Peyer's patch (tissue), 4 donors: ENCODE data around the gene TLK2. TPM values are rescaled to one million over a fixed set of nuclear protein-coding genes. Genes with fewer than 3 reads are reported as not detected.

ENCODE experiments used
- DNase-seq, 3 donors: peaks; one replicate each; pipeline ENCODE4 v3.0.0-alpha.2; 2017 to 2019
- H3K27ac ChIP-seq, 4 donors: fragments of 200-600 bp; sonication (generic); one replicate each; pipeline ENCODE4 v1.5.1; 2016 to 2019
- H3K27me3 ChIP-seq, 2 donors: fragments of 200-600 bp; sonication (generic); one replicate each; pipeline ENCODE4 v1.5.1; 2019
- H3K36me3 ChIP-seq, 3 donors: fragments of 200-600 bp; sonication (generic); one replicate each; pipeline ENCODE4 v1.5.1; 2016 to 2019
- H3K4me1 ChIP-seq, 4 donors: fragments of 200-600 bp; sonication (generic); one replicate each; pipeline ENCODE4 v1.5.1; 2016 to 2019
- H3K4me3 ChIP-seq, 4 donors: fragments of 200-600 bp; sonication (generic); 1 replicate in 3 of 4; 2 replicates in 1 of 4; pipeline ENCODE4 v1.5.1; 2016 to 2019; ENCODE audit warnings: mild to moderate bottlenecking in 1 of 4
- H3K9me3 ChIP-seq, 4 donors: fragments of 200-600 bp; sonication (generic); one replicate each; pipeline ENCODE4 v1.5.1; 2016 to 2019; ENCODE audit warnings: mild to moderate bottlenecking in 1 of 4
- POLR2A ChIP-seq, 2 donors: fragments of 450-650 bp; IDR thresholded peaks; one replicate each; pipeline ENCODE4 v1.5.1; 2017; ENCODE audit warnings: antibody characterized with exemption in 2 of 2, mild to moderate bottlenecking in 2 of 2, moderate library complexity in 2 of 2
- total RNA-seq, 4 donors: library from RNA; depleted of rRNA; stranded (reverse); fragments of >200 nt; gene quantifications; one replicate each; pipeline ENCODE4 v1.1.0, GENCODE V29; 2016
- TF ChIP-seq, protein P1 (sequence below), 6 experiments: fragments of 450-650 bp in 4 of 6; fragments of 200-600 bp in 2 of 6; sonication (generic) in 1 of 6; IDR thresholded peaks; one replicate each; pipeline ENCODE4 v1.5.1; 2017 to 2019; ENCODE audit warnings: antibody characterized with exemption in 6 of 6, mild to moderate bottlenecking in 3 of 6, moderate library complexity in 1 of 6

The TLK2 gene
- total RNA-seq, 4 donors from 2014 or later = 33.8 to 65.2 (median 49.3) TPM

DNA sequence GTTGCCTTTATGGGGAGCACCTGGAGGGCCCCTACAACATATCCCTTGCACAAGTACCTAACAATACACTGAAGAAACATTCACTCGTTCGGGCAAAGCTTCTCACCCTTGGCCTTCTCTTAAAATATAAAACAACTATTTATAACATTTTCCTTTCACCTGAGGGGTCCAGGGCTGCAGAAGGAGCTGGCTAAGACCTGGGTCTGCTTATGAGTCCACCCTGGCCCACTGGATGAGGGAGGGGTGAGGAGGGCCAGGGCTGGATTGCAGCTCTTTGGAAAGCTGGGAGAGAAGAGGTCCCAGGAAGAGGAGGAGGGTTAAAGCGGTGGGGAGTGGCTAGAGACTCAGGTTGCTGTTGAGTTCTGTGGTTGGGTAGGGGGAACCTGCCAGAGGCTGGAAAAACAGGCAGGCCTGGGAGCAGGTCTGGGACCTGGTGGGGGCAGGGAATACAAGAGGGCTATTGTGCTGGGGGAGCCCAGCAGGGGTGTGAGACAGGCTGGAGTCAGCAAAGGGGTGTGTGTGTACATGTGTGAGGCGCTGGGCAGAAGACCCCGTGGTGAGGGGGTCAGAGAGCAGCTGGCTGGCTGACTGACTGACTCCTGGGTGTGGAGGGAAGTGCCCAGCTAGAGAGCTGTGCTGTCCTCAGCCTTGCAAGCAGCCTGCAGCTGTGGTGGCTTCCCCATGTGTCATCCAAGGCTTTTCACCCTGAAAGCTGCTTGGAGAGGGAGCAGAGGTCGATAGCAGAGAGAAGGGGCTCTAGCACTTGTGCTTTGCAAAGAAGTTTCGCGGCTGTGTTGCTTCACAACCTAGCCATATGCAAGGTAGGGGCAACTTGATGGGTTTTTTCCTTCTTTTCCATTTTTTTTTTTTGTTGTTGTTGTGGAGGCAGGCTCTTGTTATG, 138.6 kb downstream of the TLK2 start:
- H3K36me3 ChIP-seq = peaks cover 0 to 39% (median 0%) of the 10 kb centered on the region in 3 donors
- TF ChIP-seq, protein P1, sequence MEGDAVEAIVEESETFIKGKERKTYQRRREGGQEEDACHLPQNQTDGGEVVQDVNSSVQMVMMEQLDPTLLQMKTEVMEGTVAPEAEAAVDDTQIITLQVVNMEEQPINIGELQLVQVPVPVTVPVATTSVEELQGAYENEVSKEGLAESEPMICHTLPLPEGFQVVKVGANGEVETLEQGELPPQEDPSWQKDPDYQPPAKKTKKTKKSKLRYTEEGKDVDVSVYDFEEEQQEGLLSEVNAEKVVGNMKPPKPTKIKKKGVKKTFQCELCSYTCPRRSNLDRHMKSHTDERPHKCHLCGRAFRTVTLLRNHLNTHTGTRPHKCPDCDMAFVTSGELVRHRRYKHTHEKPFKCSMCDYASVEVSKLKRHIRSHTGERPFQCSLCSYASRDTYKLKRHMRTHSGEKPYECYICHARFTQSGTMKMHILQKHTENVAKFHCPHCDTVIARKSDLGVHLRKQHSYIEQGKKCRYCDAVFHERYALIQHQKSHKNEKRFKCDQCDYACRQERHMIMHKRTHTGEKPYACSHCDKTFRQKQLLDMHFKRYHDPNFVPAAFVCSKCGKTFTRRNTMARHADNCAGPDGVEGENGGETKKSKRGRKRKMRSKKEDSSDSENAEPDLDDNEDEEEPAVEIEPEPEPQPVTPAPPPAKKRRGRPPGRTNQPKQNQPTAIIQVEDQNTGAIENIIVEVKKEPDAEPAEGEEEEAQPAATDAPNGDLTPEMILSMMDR (IDR thresholded peaks at IDR 0.05) = no peak
- TF ChIP-seq POLR2A (IDR thresholded peaks at IDR 0.05) = no peak
- no peaks in the 10 kb centered on the region for H3K9me3 ChIP-seq
- no peak overlapping the region for H3K4me3 ChIP-seq
- H3K4me1 ChIP-seq = no peaks in the 10 kb centered on the region
- H3K27me3 ChIP-seq = no peaks in the 10 kb centered on the region
- DNase-seq = no peak
- no peak overlapping the region for H3K27ac ChIP-seq

DNA sequence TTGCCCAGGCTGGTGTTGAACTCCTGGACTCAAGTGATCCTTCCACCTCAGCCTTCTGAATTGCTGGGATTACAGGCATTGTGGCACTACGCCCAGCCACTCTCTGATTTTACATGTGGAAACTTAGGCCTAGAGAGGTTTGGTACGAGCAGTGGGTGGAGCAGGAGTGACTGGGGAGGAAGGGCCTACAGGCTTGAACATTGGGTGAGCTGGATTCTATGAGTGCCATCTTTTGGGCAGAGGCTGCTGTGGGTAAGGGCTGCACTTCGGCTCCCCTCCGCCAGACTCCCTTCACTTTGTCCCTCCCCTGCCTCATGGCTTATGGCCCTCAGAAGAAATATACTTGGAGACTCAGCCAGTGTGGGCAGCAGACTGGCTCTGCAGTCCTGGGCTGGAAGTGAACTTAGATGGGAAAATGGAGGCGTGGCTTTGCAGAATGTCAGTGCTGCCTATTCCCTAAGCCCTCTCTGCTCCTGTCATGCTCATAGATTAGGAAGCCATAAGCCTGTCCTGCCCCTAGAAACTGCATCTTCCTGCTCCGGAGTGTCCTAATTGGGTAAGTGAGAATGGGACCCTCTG, 139.4 kb downstream of the TLK2 start:
- DNase-seq = no peak
- TF ChIP-seq, protein P1 (IDR thresholded peaks at IDR 0.05) = no peak
- TF ChIP-seq POLR2A (IDR thresholded peaks at IDR 0.05) = no peak
- no peak overlapping the region for H3K27ac ChIP-seq
- no peaks in the 10 kb centered on the region for H3K4me1 ChIP-seq
- no peak overlapping the region for H3K4me3 ChIP-seq
- peaks cover 0 to 32% (median 0%) of the 10 kb centered on the region in 3 donors for H3K36me3 ChIP-seq
- no peaks in the 10 kb centered on the region for H3K9me3 ChIP-seq
- no peaks in the 10 kb centered on the region for H3K27me3 ChIP-seq

DNA sequence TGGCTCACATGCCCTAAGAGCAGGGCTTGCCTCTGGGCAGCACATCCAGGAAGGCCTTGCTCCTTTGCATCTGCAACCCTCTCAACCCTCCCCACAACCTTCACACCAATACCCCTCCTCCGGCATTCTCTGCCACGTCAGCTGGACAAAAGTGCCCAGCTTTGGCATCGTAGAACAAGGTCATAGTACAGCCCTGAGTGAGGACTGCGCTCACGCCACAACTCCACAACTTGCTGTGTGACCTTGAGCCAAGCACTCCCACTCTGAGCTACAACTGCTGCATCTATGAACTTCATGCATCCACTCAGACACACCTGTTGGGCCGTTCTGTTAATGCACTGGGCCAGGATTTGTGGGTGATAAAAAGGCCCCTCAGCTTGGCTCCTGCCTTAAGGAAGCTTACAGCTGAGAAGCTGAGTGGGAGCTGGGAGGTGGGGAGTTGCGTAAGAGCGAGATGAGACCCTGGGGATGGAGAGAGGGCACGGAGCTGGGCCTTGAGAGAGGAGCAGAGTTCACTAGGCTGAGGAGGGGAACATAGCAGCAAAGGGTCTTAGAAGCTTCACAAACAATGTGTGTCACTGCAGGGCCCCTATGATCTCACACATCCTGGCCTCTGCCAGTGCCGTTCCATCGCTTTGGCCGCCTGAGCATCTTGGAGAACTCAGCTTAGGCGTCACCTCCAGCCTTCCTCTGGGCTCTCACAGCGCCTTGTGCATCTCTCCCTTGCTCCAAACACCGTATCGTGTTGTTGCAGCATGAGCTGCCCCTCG, 140.2 kb downstream of the TLK2 start:
- Histone ChIP-seq H3K27me3 (no peaks in the 10 kb centered on the region), H3K36me3 (peaks cover 0 to 23% (median 0%) of the 10 kb centered on the region in 3 donors), H3K27ac (no peak overlapping the region), H3K9me3 (no peaks in the 10 kb centered on the region), H3K4me1 (no peaks in the 10 kb centered on the region), H3K4me3 (no peak overlapping the region)
- no peak for TF ChIP-seq POLR2A (IDR thresholded peaks at IDR 0.05)
- TF ChIP-seq, protein P1 (IDR thresholded peaks at IDR 0.05) = no peak
- DNase-seq = no peak

GRCh38 chr17:62619417-62620155, 141.0 kb downstream of the TLK2 start:
- DNase-seq = no peak
- Histone ChIP-seq H3K27me3 (no peaks in the 10 kb centered on the region), H3K9me3 (no peaks in the 10 kb centered on the region), H3K4me1 (no peaks in the 10 kb centered on the region), H3K36me3 (peaks cover 0 to 16% (median 0%) of the 10 kb centered on the region in 3 donors), H3K27ac (no peak overlapping the region), H3K4me3 (no peak overlapping the region)
- TF ChIP-seq, protein P1 (IDR thresholded peaks at IDR 0.05) = no peak
- TF ChIP-seq POLR2A (IDR thresholded peaks at IDR 0.05) = no peak

DNA sequence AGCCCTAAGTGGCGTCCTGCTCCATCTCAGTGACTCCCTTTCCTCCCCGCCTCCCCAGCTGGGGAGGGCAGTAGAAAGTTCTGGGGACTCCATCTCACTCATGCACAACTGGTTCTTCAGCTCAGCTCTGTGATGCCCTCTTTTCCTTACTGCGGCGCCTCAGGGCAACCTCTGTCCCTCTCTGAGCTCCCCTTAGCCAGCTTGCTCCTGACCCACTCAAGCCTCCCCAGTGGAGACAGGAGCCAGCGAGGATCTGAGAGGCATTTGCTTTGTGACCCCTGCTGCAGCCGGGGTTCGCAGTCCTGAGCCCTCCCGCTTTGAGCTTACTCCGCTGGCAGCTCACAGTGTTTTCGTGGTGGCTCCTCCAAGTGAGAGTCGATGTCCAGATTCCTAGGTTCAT, 142.6 kb downstream of the TLK2 start:
- Histone ChIP-seq H3K4me3 (no peak overlapping the region), H3K4me1 (no peaks in the 10 kb centered on the region), H3K27ac (no peak overlapping the region), H3K27me3 (no peaks in the 10 kb centered on the region), H3K9me3 (no peaks in the 10 kb centered on the region), H3K36me3 (no peaks in the 10 kb centered on the region)
- TF ChIP-seq POLR2A (IDR thresholded peaks at IDR 0.05) = no peak
- TF ChIP-seq, protein P1 (IDR thresholded peaks at IDR 0.05) = no peak
- no peak for DNase-seq
